Astrocyte (in vitro differentiated cells and primary cell): ENCODE results near the gene SBNO2.

Experiments
- CTCF ChIP-seq: IDR thresholded peaks from 2 replicates; pipeline ENCODE4 v1.5.1; 2011; ENCODE audit warnings: low read depth, mild to moderate bottlenecking, inconsistent platforms, low read length, moderate library complexity; ENCODE audit not compliant: insufficient read depth
- EZH2 ChIP-seq: IDR thresholded peaks from 2 replicates; pipeline ENCODE4 v1.6.1; 2012; ENCODE audit warnings: mild to moderate bottlenecking, low read length, inconsistent platforms; ENCODE audit not compliant: insufficient read depth

- TF ChIP-seq EZH2 (no peak), CTCF (no peak)
These were observed 91.7 kb downstream of the SBNO2 start for GRCh38 chr19:1082165-1082927.
